H1 (cell line): ENCODE data around the gene STX5. TPM values are rescaled to one million over a fixed set of nuclear protein-coding genes. Genes with fewer than 3 reads are reported as not detected.

Experiments used
- CTCF ChIA-PET: fragments of 300-600 bp; sonication (Branson Sonifier 250); formaldehyde crosslinking; loops from one replicate; lab custom pipeline; 2021; ENCODE audit not compliant: partially characterized antibody; lab: Charles Lee
- POLR2A ChIA-PET: fragments of 300-600 bp; sonication (Branson Sonifier 250); formaldehyde crosslinking; loops from one replicate; lab custom pipeline; 2021; ENCODE audit warnings: inconsistent platforms; ENCODE audit not compliant: partially characterized antibody; lab: Charles Lee
- DNase-seq, 2 experiments: peaks; one replicate each; pipeline versions ENCODE4 v3.0.0 to v3.0.0-alpha.2; 2010 to 2022; ENCODE audit warnings: low spot score in 2 of 2, low read depth in 1 of 2, mixed read lengths in 1 of 2
- FAIRE-seq: peaks from 2 replicates; lab custom pipeline; 2011; peaks lifted over from hg19 to GRCh38; lab: Jason Lieb, UNC
- H2AFZ ChIP-seq: 2 replicates; pipeline ENCODE4 v1.8.1; 2012; ENCODE audit warnings: low read length, inconsistent platforms
- H2AK5ac ChIP-seq: 2 replicates; pipeline ENCODE4 v1.6.1; 2013; ENCODE audit warnings: low read depth, low read length
- H2BK120ac ChIP-seq: replicated peaks from 2 replicates; pipeline ENCODE3; 2013; ENCODE audit warnings: low read depth, low read length, inconsistent platforms
- H2BK12ac ChIP-seq: 2 replicates; pipeline ENCODE4 v1.6.1; 2013; ENCODE audit warnings: low read depth, low read length
- H2BK15ac ChIP-seq: 2 replicates; pipeline ENCODE4 v1.6.1; 2013; ENCODE audit warnings: low read length
- H2BK20ac ChIP-seq: 2 replicates; pipeline ENCODE4 v1.6.1; 2013; ENCODE audit warnings: low read length
- H2BK5ac ChIP-seq: 2 replicates; pipeline ENCODE4 v1.6.1; 2013; ENCODE audit warnings: low read depth, low read length
- H3K14ac ChIP-seq: 2 replicates; pipeline ENCODE4 v1.6.1; 2013; ENCODE audit warnings: inconsistent platforms; ENCODE audit not compliant: insufficient read length
- H3K18ac ChIP-seq: 2 replicates; pipeline ENCODE4 v1.6.1; 2013; ENCODE audit warnings: low read length; ENCODE audit errors: extremely low read depth
- H3K23ac ChIP-seq: 2 replicates; pipeline ENCODE4 v1.6.1; 2013; ENCODE audit warnings: inconsistent platforms; ENCODE audit not compliant: insufficient read length
- H3K23me2 ChIP-seq: 2 replicates; pipeline ENCODE4 v1.6.1; 2013; ENCODE audit warnings: low read depth, low read length
- H3K27ac ChIP-seq: 2 replicates; pipeline ENCODE4 v1.6.1; 2011; ENCODE audit warnings: low read depth, low read length, inconsistent platforms
- H3K27me3 ChIP-seq, 4 experiments: replicated peaks in 1 of 4; 1 replicate in 1 of 4; 2 replicates in 3 of 4; pipeline versions ENCODE4 v1.6.1 to v1.8.1; 2011 to 2013; ENCODE audit warnings: low read length in 3 of 4, mild to moderate bottlenecking in 3 of 4, inconsistent platforms in 2 of 4, mixed read lengths in 2 of 4, moderate library complexity in 1 of 4; ENCODE audit not compliant: control insufficient read depth in 3 of 4, insufficient read depth in 3 of 4; ENCODE audit errors: extremely low read depth in 1 of 4
- H3K36me3 ChIP-seq, 4 experiments: 2 replicates each; pipeline versions ENCODE4 v1.6.1 to v1.8.1; 2011 to 2013; ENCODE audit warnings: mild to moderate bottlenecking in 4 of 4, low read length in 3 of 4, moderate library complexity in 2 of 4, control low read depth in 1 of 4, inconsistent platforms in 1 of 4; ENCODE audit not compliant: insufficient read depth in 4 of 4, control insufficient read depth in 2 of 4
- H3K4ac ChIP-seq: replicated peaks from 2 replicates; pipeline ENCODE3; 2013; ENCODE audit warnings: low read length, low read depth, mixed read lengths, inconsistent platforms; ENCODE audit not compliant: insufficient read length
- H3K4me1 ChIP-seq, 4 experiments: replicated peaks in 1 of 4; 1 replicate in 1 of 4; 2 replicates in 3 of 4; pipeline versions ENCODE4 v1.6.1 to v1.8.1; 2011 to 2013; ENCODE audit warnings: low read length in 3 of 4, inconsistent platforms in 2 of 4, mixed read lengths in 1 of 4; ENCODE audit not compliant: insufficient read depth in 4 of 4, control insufficient read depth in 3 of 4
- H3K4me2 ChIP-seq, 2 experiments: 2 replicates each; pipeline versions ENCODE4 v1.6.1 to v1.8.1; 2011 to 2013; ENCODE audit warnings: low read depth in 2 of 2, low read length in 2 of 2, control low read depth in 1 of 2, inconsistent platforms in 1 of 2, mild to moderate bottlenecking in 1 of 2; ENCODE audit not compliant: insufficient read depth in 1 of 2
- H3K4me3 ChIP-seq, 4 experiments: fragments of 200-600, 300-600 bp in 1 of 4; sonication (generic), shearing (Covaris generic), sonication (Bioruptor Twin) in 1 of 4; 2 replicates each; pipeline versions ENCODE4 v1.5.1 to v1.8.1; 2011 to 2016; ENCODE audit warnings: low read length in 4 of 4, low read depth in 3 of 4, control low read depth in 2 of 4, inconsistent platforms in 2 of 4, mild to moderate bottlenecking in 2 of 4, mixed read lengths in 1 of 4, moderate library complexity in 1 of 4; ENCODE audit not compliant: insufficient read depth in 2 of 4; ENCODE audit errors: extremely low read depth in 1 of 4
- H3K56ac ChIP-seq: replicated peaks from 2 replicates; pipeline ENCODE3; 2013; ENCODE audit warnings: low read depth, mild to moderate bottlenecking, mixed read lengths, low read length, inconsistent platforms; ENCODE audit not compliant: insufficient read length
- H3K79me1 ChIP-seq: 2 replicates; pipeline ENCODE4 v1.6.1; 2013; ENCODE audit warnings: low read depth, low read length, control low read depth
- H3K79me2 ChIP-seq, 2 experiments: 2 replicates each; pipeline versions ENCODE4 v1.6.1 to v1.8.1; 2012 to 2013; ENCODE audit warnings: low read length in 2 of 2, mild to moderate bottlenecking in 2 of 2, inconsistent platforms in 1 of 2; ENCODE audit not compliant: insufficient read depth in 2 of 2, control insufficient read depth in 1 of 2
- H3K9ac ChIP-seq, 4 experiments: replicated peaks in 1 of 4; 1 replicate in 1 of 4; 2 replicates in 3 of 4; pipeline versions ENCODE4 v1.6.1 to v1.8.1; 2011 to 2013; ENCODE audit warnings: low read depth in 3 of 4, low read length in 3 of 4, control low read depth in 2 of 4, mild to moderate bottlenecking in 2 of 4, moderate library complexity in 2 of 4, inconsistent platforms in 1 of 4; ENCODE audit errors: extremely low read depth in 1 of 4
- H3K9me3 ChIP-seq, 2 experiments: 2 replicates each; pipeline versions ENCODE4 v1.6.1 to v1.8.1; 2012 to 2013; ENCODE audit warnings: mild to moderate bottlenecking in 2 of 2, moderate library complexity in 2 of 2, control low read depth in 1 of 2, inconsistent platforms in 1 of 2, low read depth in 1 of 2, low read length in 1 of 2, mixed read lengths in 1 of 2; ENCODE audit not compliant: insufficient read depth in 2 of 2
- H4K20me1 ChIP-seq, 2 experiments: replicated peaks in 1 of 2; 2 replicates each; pipeline versions ENCODE3 to v1.8.1; 2011 to 2013; ENCODE audit warnings: inconsistent platforms in 2 of 2, low read length in 2 of 2, mild to moderate bottlenecking in 1 of 2; ENCODE audit not compliant: insufficient read depth in 2 of 2, control insufficient read depth in 1 of 2
- H4K5ac ChIP-seq: 2 replicates; pipeline ENCODE4 v1.6.1; 2013; ENCODE audit warnings: low read length, low read depth, mixed read lengths, inconsistent platforms; ENCODE audit not compliant: insufficient read length
- H4K8ac ChIP-seq: 2 replicates; pipeline ENCODE4 v1.8.0; 2013; ENCODE audit warnings: mild to moderate bottlenecking, moderate library complexity, low read length, inconsistent platforms; ENCODE audit not compliant: insufficient read depth; ENCODE audit errors: extremely low read depth
- H4K91ac ChIP-seq: replicated peaks from 2 replicates; pipeline ENCODE3; 2013; ENCODE audit warnings: low read length, mixed read lengths, inconsistent platforms; ENCODE audit not compliant: insufficient read length
- CHD1 ChIP-seq: IDR thresholded peaks from 2 replicates; pipeline ENCODE4 v1.6.1; 2012; ENCODE audit warnings: low read depth, low read length, improper control_type of control experiment
- KDM1A ChIP-seq: fragments of 200-600, 300-600 bp; sonication (generic); IDR thresholded peaks from 2 replicates; pipeline ENCODE4 v1.7.1; 2016; ENCODE audit warnings: mild to moderate bottlenecking, low read length, borderline replicate concordance
- POLR2A ChIP-seq, 2 experiments: IDR thresholded peaks; 1 replicate in 1 of 2; 2 replicates in 1 of 2; pipeline ENCODE4 v1.6.1; 2011; ENCODE audit warnings: low read depth in 2 of 2, low read length in 2 of 2, mild to moderate bottlenecking in 2 of 2; ENCODE audit errors: control extremely low read depth in 1 of 2
- TEAD4 ChIP-seq: IDR thresholded peaks from 2 replicates; pipeline ENCODE4 v1.6.1; 2012; ENCODE audit warnings: low read depth, low read length, inconsistent platforms, mixed read lengths
- WGBS, 2 experiments: shearing (Covaris generic) in 1 of 2; methylation state at CpG; one replicate each; pipeline versions ENCODE4 v1.1.6 to v1.1.7; 2013 to 2015; ENCODE audit warnings: low lambda C conversion rate in 2 of 2, mixed read lengths in 2 of 2, inconsistent platforms in 1 of 2, low coverage in 1 of 2, missing lambda C conversion rate in 1 of 2; ENCODE audit not compliant: insufficient replicate concordance in 2 of 2, insufficient coverage in 1 of 2, insufficient read length in 1 of 2; ENCODE audit errors: extremely low coverage in 1 of 2, missing lambda C conversion rate in 1 of 2; 5-methylcytosine and 5-hydroxymethylcytosine counted together
- polyA plus RNA-seq, 7 experiments: library from polyadenylated mRNA; depleted of rRNA in 3 of 7; stranded (reverse) in 5 of 7; unstranded in 2 of 7; fragments of >200 nt in 5 of 7; fragments of 200-250 nt in 2 of 7; gene quantifications; 1 replicate in 5 of 7; 2 replicates in 1 of 7; 4 replicates in 1 of 7; pipeline versions ENCODE4 v1.2.1 to v1.2.3, GENCODE V29; 2011 to 2013; ENCODE audit warnings: missing spikeins in 2 of 7, mixed read lengths in 2 of 7
- total RNA-seq: library from RNA; stranded (reverse); fragmentation: NEBNext Ultra II Directional; extraction: Animal tissue kit (Norgen Biotek cat#: 25700); gene quantifications from 2 replicates; pipeline ENCODE4 v1.2.1, GENCODE V29; 2021

Gene STX5
- total and polyA plus RNA-seq, 2 of the 8 experiments (the other 6 are each of a cell fraction or from before 2014, with no cell fraction given): 24.2 to 28.5 TPM

DNA sequence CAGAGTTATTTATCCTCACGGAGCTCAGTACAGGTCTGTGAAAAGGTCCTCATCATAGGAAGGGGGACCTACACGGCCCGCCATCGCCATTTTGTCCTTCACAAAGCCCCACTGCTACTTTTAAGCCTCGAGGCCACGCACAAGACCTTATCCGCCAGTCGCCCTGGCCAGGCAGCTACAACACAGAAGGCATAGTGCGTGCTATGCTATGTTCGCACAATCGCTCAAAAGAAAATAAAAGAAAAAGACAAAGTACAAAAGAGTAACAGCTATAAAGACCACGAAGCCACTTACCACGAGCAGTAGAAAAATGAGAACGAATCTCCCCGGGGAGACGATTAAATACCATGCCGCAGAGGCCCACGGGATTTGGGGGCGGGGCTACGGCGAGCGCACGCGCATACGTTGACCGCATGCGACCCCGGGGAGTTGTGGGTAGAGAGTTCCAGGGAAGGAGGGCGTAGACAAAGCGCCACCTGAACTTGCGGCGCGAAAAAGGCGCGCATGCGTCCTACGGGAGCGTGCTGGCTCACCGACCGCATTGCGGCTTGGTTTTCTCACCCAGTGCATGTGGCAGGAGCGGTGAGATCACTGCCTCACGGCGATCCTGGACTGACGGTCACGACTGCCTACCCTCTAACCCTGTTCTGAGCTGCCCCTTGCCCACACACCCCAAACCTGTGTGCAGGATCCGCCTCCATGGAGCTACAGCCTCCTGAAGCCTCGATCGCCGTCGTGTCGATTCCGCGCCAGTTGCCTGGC lies 23.9 kb upstream of the STX5 start:
- DNase-seq (peak; percentile 98 to 99), FAIRE-seq (no peak)
- H3K4me3 ChIP-seq: peak overlapping the region; percentile 74 to 100 (median 90)
- H4K5ac ChIP-seq: peak overlapping the region; percentile 99
- peak overlapping the region; percentile 98 for H3K56ac ChIP-seq
- H3K23me2 ChIP-seq: peaks cover 14% of the 10 kb centered on the region
- no peak overlapping the region for H2AFZ ChIP-seq
- peak overlapping the region; percentile 100 for H2BK5ac ChIP-seq
- H3K36me3 ChIP-seq: peaks cover 32 to 50% (median 37%) of the 10 kb centered on the region in 4 experiments
- no peak overlapping the region for H2BK20ac ChIP-seq
- peak overlapping the region; percentile 84 to 95 for H3K4me2 ChIP-seq
- peak overlapping the region; percentile 96 for H2BK12ac ChIP-seq
- peak overlapping the region; percentile 98; the same call in 1 of the 2 replicates for H4K8ac ChIP-seq
- peaks cover 4 to 28% of the 10 kb centered on the region in 2 experiments for H4K20me1 ChIP-seq
- ChIA-PET CTCF (interaction anchor here (0.8 to 1.3 kb wide), 5 partner anchors 11 to 69 kb away, joined by 3 to 4 read pairs (median 3); partner anchors contain the start of gene SLC3A2), POLR2A (interaction anchor here (0.6 to 20.0 kb wide), 52 partner anchors 12 to 1376 kb away, joined by 3 to 2104 read pairs (median 6); partner anchors contain the start of genes B3GAT3, BSCL2, C11orf98 and CHRM1)
- peaks cover 4 to 7% (median 7%) of the 10 kb centered on the region in 4 experiments; a peak in 4 of 7 replicates for H3K4me1 ChIP-seq
- H3K79me2 ChIP-seq: peaks cover 51 to 82% of the 10 kb centered on the region in 2 experiments
- H3K23ac ChIP-seq: no peak overlapping the region
- peak overlapping the region; percentile 97 for H2BK15ac ChIP-seq
- peak overlapping the region; percentile 100 for H2AK5ac ChIP-seq
- H3K9me3 ChIP-seq: no peaks in the 10 kb centered on the region
- peak overlapping the region; percentile 91 for H2BK120ac ChIP-seq
- H3K4ac ChIP-seq: peak overlapping the region; percentile 100
- no peaks in the 10 kb centered on the region for H3K27me3 ChIP-seq
- H3K27ac ChIP-seq: peak overlapping the region; percentile 96
- 1% methylated on average over 54 of the region's 54 CpGs; no CpG with 5 or more reads in 1 of the 2 experiments for WGBS, 2 experiments
- H3K79me1 ChIP-seq: peaks cover 5% of the 10 kb centered on the region; the same call in 1 of the 2 replicates
- peak overlapping the region; percentile 99 to 100 (median 100) for H3K9ac ChIP-seq
- H3K14ac ChIP-seq: peak overlapping the region; percentile 2
- peak overlapping the region; percentile 100 for H3K18ac ChIP-seq
- H4K91ac ChIP-seq: peak overlapping the region; percentile 100
- TF ChIP-seq POLR2A (IDR thresholded peaks at IDR 0.05; ENCODE audit: control extremely low read depth in 1 of 2, low read depth in 2 of 2, low read length in 2 of 2) (peak; percentile 98 to 99), KDM1A (no peak), TEAD4 (peak; percentile 2; the same call in 1 of the 2 replicates), CHD1 (peak; percentile 84)
